Liver (tissue), 9 donors: Measurements from ENCODE around the gene MYB. TPM values are rescaled to one million over a fixed set of nuclear protein-coding genes. Genes with fewer than 3 reads are reported as not detected.

ENCODE experiments used
- DNase-seq: peaks from one replicate; pipeline ENCODE4 v3.0.0-alpha.2; 2017; ENCODE audit warnings: low spot score
- H3K27ac ChIP-seq, 2 donors: one replicate each; pipeline ENCODE4 v1.7.0; 2013; ENCODE audit warnings: inconsistent platforms in 2 of 2, low read length in 2 of 2, control low read depth in 1 of 2, low read depth in 1 of 2, mild to moderate bottlenecking in 1 of 2
- H3K27me3 ChIP-seq, 4 donors: one replicate each; pipeline versions ENCODE4 v1.6.1 to v1.7.0; 2013; ENCODE audit warnings: low read length in 3 of 4, inconsistent platforms in 1 of 4, mild to moderate bottlenecking in 1 of 4, moderate library complexity in 1 of 4; ENCODE audit not compliant: control insufficient read depth in 4 of 4, insufficient read depth in 4 of 4
- H3K36me3 ChIP-seq, 4 donors: one replicate each; pipeline versions ENCODE4 v1.6.1 to v1.7.0; 2013; ENCODE audit warnings: low read length in 3 of 4, mild to moderate bottlenecking in 3 of 4, low read depth in 1 of 4, moderate library complexity in 1 of 4; ENCODE audit not compliant: control insufficient read depth in 4 of 4, insufficient read depth in 3 of 4
- H3K4me1 ChIP-seq, 4 donors: one replicate each; pipeline versions ENCODE4 v1.6.1 to v1.7.0; 2013; ENCODE audit warnings: low read length in 3 of 4, mild to moderate bottlenecking in 3 of 4, moderate library complexity in 1 of 4; ENCODE audit not compliant: control insufficient read depth in 4 of 4, insufficient read depth in 4 of 4
- H3K4me3 ChIP-seq, 3 donors: one replicate each; pipeline versions ENCODE4 v1.6.1 to v1.7.0; 2013; ENCODE audit warnings: low read length in 3 of 3, control low read depth in 1 of 3, low read depth in 1 of 3, mild to moderate bottlenecking in 1 of 3
- H3K9ac ChIP-seq, 2 donors: one replicate each; pipeline ENCODE4 v1.7.0; 2013; ENCODE audit warnings: low read length in 2 of 2, mild to moderate bottlenecking in 2 of 2, moderate library complexity in 2 of 2, control low read depth in 1 of 2, low read depth in 1 of 2
- H3K9me3 ChIP-seq, 4 donors: one replicate each; pipeline versions ENCODE4 v1.6.1 to v1.7.0; 2013; ENCODE audit warnings: low read length in 3 of 4; ENCODE audit not compliant: control insufficient read depth in 4 of 4
- ATF3 ChIP-seq: IDR thresholded peaks from 2 replicates; pipeline ENCODE4 v1.6.1; 2016; ENCODE audit warnings: antibody characterized with exemption
- EGR1 ChIP-seq, 2 donors: IDR thresholded peaks; 2 replicates each; pipeline ENCODE4 v1.6.1; 2016 to 2018; ENCODE audit warnings: antibody characterized with exemption in 2 of 2, low read depth in 2 of 2
- FOXA1 ChIP-seq: IDR thresholded peaks from 2 replicates; pipeline ENCODE4 v1.6.1; 2016; ENCODE audit warnings: antibody characterized with exemption
- FOXA2 ChIP-seq: IDR thresholded peaks from 2 replicates; pipeline ENCODE4 v1.6.1; 2016; ENCODE audit warnings: antibody characterized with exemption
- GABPA ChIP-seq, 2 donors: IDR thresholded peaks in 1 of 2; conservative IDR thresholded peaks in 1 of 2; 2 replicates each; pipeline ENCODE4 v1.6.1; 2016; ENCODE audit warnings: antibody characterized with exemption in 2 of 2, mild to moderate bottlenecking in 1 of 2, moderate library complexity in 1 of 2
- HNF4A ChIP-seq, 2 donors: conservative IDR thresholded peaks; 2 replicates each; pipeline ENCODE4 v1.6.1; 2016; ENCODE audit warnings: antibody characterized with exemption in 2 of 2, mild to moderate bottlenecking in 2 of 2
- HNF4G ChIP-seq: IDR thresholded peaks from 2 replicates; pipeline ENCODE4 v1.6.1; 2016; ENCODE audit warnings: antibody characterized with exemption
- JUND ChIP-seq, 2 donors: IDR thresholded peaks; 2 replicates each; pipeline ENCODE4 v1.6.1; 2016; ENCODE audit warnings: antibody characterized with exemption in 2 of 2
- NR2F2 ChIP-seq: IDR thresholded peaks from 2 replicates; pipeline ENCODE4 v1.6.1; 2016; ENCODE audit warnings: antibody characterized with exemption
- RAD21 ChIP-seq, 2 donors: IDR thresholded peaks; 2 replicates each; pipeline ENCODE4 v1.6.1; 2016; ENCODE audit warnings: antibody characterized with exemption in 2 of 2, mild to moderate bottlenecking in 2 of 2
- REST ChIP-seq: IDR thresholded peaks from 2 replicates; pipeline ENCODE4 v1.6.1; 2016; ENCODE audit warnings: antibody characterized with exemption, mild to moderate bottlenecking
- RXRA ChIP-seq, 2 donors: IDR thresholded peaks; 2 replicates each; pipeline ENCODE4 v1.6.1; 2017 to 2018; ENCODE audit warnings: antibody characterized with exemption in 2 of 2, mild to moderate bottlenecking in 1 of 2
- SP1 ChIP-seq: IDR thresholded peaks from 2 replicates; pipeline ENCODE4 v1.6.1; 2018; ENCODE audit warnings: antibody characterized with exemption, mild to moderate bottlenecking
- TAF1 ChIP-seq: conservative IDR thresholded peaks from 2 replicates; pipeline ENCODE4 v1.6.1; 2016; ENCODE audit warnings: antibody characterized with exemption, mild to moderate bottlenecking
- YY1 ChIP-seq: IDR thresholded peaks from 2 replicates; pipeline ENCODE4 v1.6.1; 2016; ENCODE audit warnings: antibody characterized with exemption, mild to moderate bottlenecking
- ZBTB33 ChIP-seq: IDR thresholded peaks from 2 replicates; pipeline ENCODE4 v1.6.1; 2016; ENCODE audit warnings: antibody characterized with exemption
- WGBS: extraction: QIAGEN DNeasy Blood & Tissue Kit; methylation state at CpG from one replicate; pipeline ENCODE4 v1.1.7; 2013; 5-methylcytosine and 5-hydroxymethylcytosine counted together
- polyA plus RNA-seq, 2 donors: library from polyadenylated mRNA; stranded (reverse) in 1 of 2; unstranded in 1 of 2; fragments of 200-250 nt in 1 of 2; fragments of >200 nt in 1 of 2; fragmentation: Nextera tagmentation in 1 of 2; extraction: Ambion mirVana in 1 of 2; gene quantifications; one replicate each; pipeline versions ENCODE4 v1.2.1 to v1.2.3, GENCODE V29; 2013 to 2015
- total RNA-seq, 2 donors: library from RNA; depleted of rRNA; stranded (reverse); fragments of >200 nt; gene quantifications; one replicate each; pipeline ENCODE4 v1.2.3, GENCODE V29; 2014
- TF ChIP-seq, protein P1 (sequence below): fragments of 150-350 bp; IDR thresholded peaks from 2 replicates; pipeline ENCODE4 v1.5.1; 2017; ENCODE audit warnings: improper control_type of control experiment, low read depth, low read length; ENCODE audit not compliant: missing input control
- TF ChIP-seq, protein P2 (sequence below): IDR thresholded peaks from 2 replicates; pipeline ENCODE4 v1.6.1; 2016; ENCODE audit warnings: antibody characterized with exemption
- donor health status: healthy.
- donor health status: healthy.
- donor health status: healthy.
- donor health status: healthy.
- donor health status: healthy.

MYB gene
- total and polyA plus RNA-seq, 4 donors: 0.08 to 19.8 (median 0.11) TPM

- WGBS: 81% methylated on average over 3 of the region's 3 CpGs
- Histone ChIP-seq H3K27ac (no peak overlapping the region), H3K9me3 (no peaks in the 10 kb centered on the region), H3K4me3 (no peak overlapping the region), H3K27me3 (no peaks in the 10 kb centered on the region), H3K36me3 (no peaks in the 10 kb centered on the region), H3K4me1 (no peaks in the 10 kb centered on the region), H3K9ac (no peak overlapping the region)
- no peak for DNase-seq
- no peak for TF ChIP-seq FOXA1
- no peak for TF ChIP-seq EGR1 (IDR thresholded peaks at IDR 0.05; ENCODE audit: low read depth in 2 of 2)
- TF ChIP-seq SP1: no peak
- no peak for TF ChIP-seq NR2F2
- TF ChIP-seq ZBTB33: no peak
- TF ChIP-seq RXRA (IDR thresholded peaks at IDR 0.05): no peak
- TF ChIP-seq, protein P1, sequence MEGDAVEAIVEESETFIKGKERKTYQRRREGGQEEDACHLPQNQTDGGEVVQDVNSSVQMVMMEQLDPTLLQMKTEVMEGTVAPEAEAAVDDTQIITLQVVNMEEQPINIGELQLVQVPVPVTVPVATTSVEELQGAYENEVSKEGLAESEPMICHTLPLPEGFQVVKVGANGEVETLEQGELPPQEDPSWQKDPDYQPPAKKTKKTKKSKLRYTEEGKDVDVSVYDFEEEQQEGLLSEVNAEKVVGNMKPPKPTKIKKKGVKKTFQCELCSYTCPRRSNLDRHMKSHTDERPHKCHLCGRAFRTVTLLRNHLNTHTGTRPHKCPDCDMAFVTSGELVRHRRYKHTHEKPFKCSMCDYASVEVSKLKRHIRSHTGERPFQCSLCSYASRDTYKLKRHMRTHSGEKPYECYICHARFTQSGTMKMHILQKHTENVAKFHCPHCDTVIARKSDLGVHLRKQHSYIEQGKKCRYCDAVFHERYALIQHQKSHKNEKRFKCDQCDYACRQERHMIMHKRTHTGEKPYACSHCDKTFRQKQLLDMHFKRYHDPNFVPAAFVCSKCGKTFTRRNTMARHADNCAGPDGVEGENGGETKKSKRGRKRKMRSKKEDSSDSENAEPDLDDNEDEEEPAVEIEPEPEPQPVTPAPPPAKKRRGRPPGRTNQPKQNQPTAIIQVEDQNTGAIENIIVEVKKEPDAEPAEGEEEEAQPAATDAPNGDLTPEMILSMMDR: no peak
- no peak for TF ChIP-seq JUND (IDR thresholded peaks at IDR 0.05)
- TF ChIP-seq GABPA (IDR thresholded peaks at IDR 0.05 in 1 of 2, conservative IDR thresholded peaks at IDR 0.05 in 1 of 2): no peak
- no peak for TF ChIP-seq YY1
These were observed 34.1 kb downstream of the MYB start for GRCh38 chr6:135215160-135215559.

DNA sequence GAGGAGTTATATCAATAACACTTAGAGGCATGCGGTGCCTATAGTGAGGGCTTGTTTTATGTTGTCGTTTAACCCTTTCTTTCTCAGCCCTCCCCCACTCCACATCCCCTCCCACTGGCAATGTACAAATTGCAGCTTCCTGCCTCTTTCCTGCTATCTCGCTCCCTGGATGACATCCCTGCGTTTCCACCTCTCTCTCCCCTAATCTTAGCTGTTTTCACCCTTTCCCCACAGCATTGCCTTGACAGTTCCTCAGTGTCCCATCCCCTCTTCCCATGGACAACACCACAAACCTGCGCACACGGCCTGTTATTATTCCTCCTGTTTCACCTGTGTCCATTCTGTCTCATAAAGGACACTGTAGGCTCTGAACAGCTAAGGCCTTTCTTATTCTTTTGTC, 34.5 kb downstream of the MYB start:
- no peak for DNase-seq
- TF ChIP-seq NR2F2 (no peak), ATF3 (no peak), REST (no peak), EGR1 (IDR thresholded peaks at IDR 0.05; ENCODE audit: low read depth in 2 of 2) (no peak), HNF4G (no peak), YY1 (no peak), ZBTB33 (no peak), RXRA (IDR thresholded peaks at IDR 0.05) (no peak), RAD21 (IDR thresholded peaks at IDR 0.05) (no peak), TAF1 (no peak), FOXA2 (no peak), JUND (IDR thresholded peaks at IDR 0.05) (no peak), GABPA (IDR thresholded peaks at IDR 0.05 in 1 of 2, conservative IDR thresholded peaks at IDR 0.05 in 1 of 2) (no peak), HNF4A (conservative IDR thresholded peaks at IDR 0.05) (no peak), FOXA1 (no peak), SP1 (no peak)
- TF ChIP-seq, protein P2, sequence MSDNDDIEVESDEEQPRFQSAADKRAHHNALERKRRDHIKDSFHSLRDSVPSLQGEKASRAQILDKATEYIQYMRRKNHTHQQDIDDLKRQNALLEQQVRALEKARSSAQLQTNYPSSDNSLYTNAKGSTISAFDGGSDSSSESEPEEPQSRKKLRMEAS: no peak
- TF ChIP-seq, protein P1: no peak
- H3K4me3 ChIP-seq: no peak overlapping the region
- 79% methylated on average over 6 of the region's 6 CpGs for WGBS
- H3K27me3 ChIP-seq: no peaks in the 10 kb centered on the region
- H3K9me3 ChIP-seq: no peaks in the 10 kb centered on the region
- H3K36me3 ChIP-seq: no peaks in the 10 kb centered on the region
- no peaks in the 10 kb centered on the region for H3K4me1 ChIP-seq
- H3K27ac ChIP-seq: no peak overlapping the region
- H3K9ac ChIP-seq: no peak overlapping the region
